Mononuclear cell (primary cell): ENCODE results near the gene MARCHF3. TPM values are rescaled to one million over a fixed set of nuclear protein-coding genes. Genes with fewer than 3 reads are reported as not detected.

Experiments used
- H3K27me3 ChIP-seq: 2 replicates; pipeline ENCODE4 v1.6.0; 2011; ENCODE audit warnings: low read length, control low read depth; ENCODE audit not compliant: insufficient read depth
- H3K4me1 ChIP-seq: 2 replicates; pipeline ENCODE4 v1.5.1; 2011; ENCODE audit warnings: mild to moderate bottlenecking, low read length, control low read depth; ENCODE audit not compliant: insufficient read depth
- H3K4me3 ChIP-seq: 2 replicates; pipeline ENCODE4 v1.5.1; 2011; ENCODE audit warnings: mild to moderate bottlenecking, low read length, moderate library complexity
- H3K9me3 ChIP-seq: 2 replicates; pipeline ENCODE4 v1.5.1; 2011; ENCODE audit warnings: low read depth, mild to moderate bottlenecking, control low read depth, low read length
- total RNA-seq: library from RNA; depleted of rRNA; stranded (reverse); fragments of >200 nt; gene quantifications from one replicate; pipeline ENCODE4 v1.2.3, GENCODE V29; 2012

Gene MARCHF3
- total RNA-seq, 1 donor = 7.8 TPM

DNA sequence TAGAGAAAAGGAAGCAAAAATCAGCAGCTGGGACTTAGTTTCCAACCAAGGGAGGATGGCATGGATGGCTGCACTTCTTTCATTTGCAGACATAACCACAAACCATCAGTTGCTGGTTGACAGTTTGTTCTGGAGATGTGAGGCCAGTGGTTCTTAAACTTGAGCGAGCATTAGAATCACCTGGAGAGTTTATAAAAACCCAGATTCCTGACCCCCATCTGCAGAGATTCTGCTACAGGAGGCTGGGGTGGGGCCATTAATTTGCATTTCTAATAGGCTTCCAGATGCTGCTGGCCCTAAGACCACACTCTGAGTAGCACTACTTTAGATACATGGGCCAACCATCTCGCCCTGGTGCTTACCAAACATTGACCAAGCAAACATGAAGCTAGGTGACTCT is 60.8 kb downstream of the MARCHF3 start:
- Histone ChIP-seq H3K27me3 (no peaks in the 10 kb centered on the region), H3K4me1 (peaks cover 35% of the 10 kb centered on the region)

GRCh38 chr5:126967808-126968466 is 62.4 kb downstream of the MARCHF3 start:
- Histone ChIP-seq H3K27me3 (no peaks in the 10 kb centered on the region), H3K4me3 (no peak overlapping the region), H3K9me3 (no peaks in the 10 kb centered on the region), H3K4me1 (peaks cover 29% of the 10 kb centered on the region)

More for the DNA sequence above, 60.8 kb downstream of the MARCHF3 start:
- Histone ChIP-seq H3K9me3 (no peaks in the 10 kb centered on the region), H3K4me3 (no peak overlapping the region)

GRCh38 chr5:126965487-126965886 is 64.9 kb downstream of the MARCHF3 start:
- no peaks in the 10 kb centered on the region for H3K9me3 ChIP-seq
- H3K27me3 ChIP-seq = no peaks in the 10 kb centered on the region
- no peak overlapping the region for H3K4me3 ChIP-seq
- peaks cover 5% of the 10 kb centered on the region for H3K4me1 ChIP-seq

DNA sequence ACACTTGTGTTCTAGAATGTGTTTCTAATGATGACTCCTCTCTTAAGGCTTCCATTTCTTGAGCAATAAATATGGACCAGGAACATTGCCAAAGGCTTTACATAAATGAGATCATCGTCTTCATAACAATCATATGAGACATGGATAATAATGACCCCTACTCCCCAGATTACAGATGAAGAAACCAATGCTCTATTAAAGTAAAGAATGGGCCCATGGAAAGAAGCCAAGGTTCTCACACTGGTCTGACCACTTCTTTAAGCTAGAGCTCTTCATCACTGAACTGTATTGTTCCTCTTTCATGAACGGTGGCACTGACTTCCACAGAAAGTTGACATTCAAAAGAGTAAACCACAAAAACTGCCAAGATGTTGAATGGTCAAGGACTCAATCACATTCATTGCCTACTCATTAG is 65.3 kb downstream of the MARCHF3 start:
- no peaks in the 10 kb centered on the region for H3K27me3 ChIP-seq
- peaks cover under 1% of the 10 kb centered on the region for H3K4me1 ChIP-seq
- no peaks in the 10 kb centered on the region for H3K9me3 ChIP-seq
- H3K4me3 ChIP-seq = no peak overlapping the region

DNA sequence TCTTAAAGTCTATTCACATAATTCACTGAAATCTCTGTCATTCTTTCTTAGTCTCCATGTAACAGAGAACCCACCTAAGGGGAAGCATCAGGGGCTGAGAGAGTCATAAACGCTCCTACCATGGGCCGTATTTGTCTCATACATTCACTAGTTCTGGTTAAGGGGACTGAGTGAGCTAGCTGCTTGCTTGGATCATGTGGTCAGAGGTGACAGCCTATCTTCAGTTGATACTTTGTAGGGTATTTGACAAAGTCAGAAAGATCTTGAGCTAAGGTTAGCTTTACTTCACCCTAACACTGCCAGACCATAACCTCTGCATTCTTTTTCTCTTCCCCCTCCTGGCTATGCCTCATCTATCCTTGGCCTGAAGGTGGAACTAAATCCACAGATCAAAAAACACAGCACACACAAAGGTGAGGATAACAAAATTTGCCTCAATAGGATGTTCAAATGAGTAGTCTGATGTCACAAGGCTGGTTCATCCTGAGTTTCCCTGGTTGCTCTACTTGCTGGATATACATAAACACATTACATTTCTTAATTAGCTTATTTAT is 66.5 kb downstream of the MARCHF3 start:
- H3K4me1 ChIP-seq = no peaks in the 10 kb centered on the region
- no peaks in the 10 kb centered on the region for H3K9me3 ChIP-seq
- no peak overlapping the region for H3K4me3 ChIP-seq
- no peaks in the 10 kb centered on the region for H3K27me3 ChIP-seq

DNA sequence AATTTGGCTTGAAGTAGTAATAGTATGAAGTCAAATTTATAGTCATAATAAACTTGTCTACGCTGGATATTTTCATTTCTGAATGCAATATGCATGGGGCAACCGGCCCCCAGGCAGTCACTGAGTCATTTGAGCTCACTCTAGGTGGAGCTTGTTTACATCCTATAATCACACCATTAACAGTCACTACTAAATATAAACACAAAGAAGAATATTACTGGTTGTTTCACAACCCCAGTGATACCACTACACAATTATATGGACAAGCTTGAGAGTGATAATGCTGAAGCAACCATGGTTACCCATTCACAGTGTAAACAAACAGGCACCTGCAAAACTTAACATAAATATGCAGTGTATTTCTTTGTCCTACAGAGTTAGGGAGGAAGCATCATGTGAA is 68.7 kb downstream of the MARCHF3 start:
- H3K4me1 ChIP-seq = no peaks in the 10 kb centered on the region
- H3K9me3 ChIP-seq = no peaks in the 10 kb centered on the region
- no peak overlapping the region for H3K4me3 ChIP-seq
- H3K27me3 ChIP-seq = no peaks in the 10 kb centered on the region

DNA sequence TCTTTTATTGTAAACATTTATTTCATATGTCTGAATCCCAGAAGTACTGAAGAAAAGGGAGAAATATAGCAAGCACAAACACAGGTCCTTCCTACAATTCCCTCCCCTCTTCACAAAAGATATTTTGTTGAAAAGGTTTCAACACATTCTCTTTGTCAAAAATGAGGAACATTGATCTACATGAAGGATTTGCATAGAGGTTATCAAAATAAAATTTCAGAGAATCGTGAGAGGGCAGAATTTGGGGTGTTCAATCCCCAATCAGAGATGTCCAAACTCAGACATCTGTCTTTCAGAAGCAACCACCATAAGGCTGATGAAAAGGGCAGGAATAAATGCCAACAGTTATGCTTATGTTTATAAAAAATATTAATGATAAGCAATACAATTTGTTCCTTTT is 69.2 kb downstream of the MARCHF3 start:
- Histone ChIP-seq H3K9me3 (no peaks in the 10 kb centered on the region), H3K27me3 (no peaks in the 10 kb centered on the region), H3K4me3 (no peak overlapping the region), H3K4me1 (no peaks in the 10 kb centered on the region)

GRCh38 chr5:126959188-126959587 is 71.2 kb downstream of the MARCHF3 start:
- H3K27me3 ChIP-seq = no peaks in the 10 kb centered on the region
- no peaks in the 10 kb centered on the region for H3K4me1 ChIP-seq
- no peaks in the 10 kb centered on the region for H3K9me3 ChIP-seq
- H3K4me3 ChIP-seq = no peak overlapping the region

- H3K4me3 ChIP-seq = no peak overlapping the region
- no peaks in the 10 kb centered on the region for H3K9me3 ChIP-seq
- no peaks in the 10 kb centered on the region for H3K4me1 ChIP-seq
- H3K27me3 ChIP-seq = no peaks in the 10 kb centered on the region
These were observed 73.4 kb downstream of the MARCHF3 start for GRCh38 chr5:126956991-126957390.

DNA sequence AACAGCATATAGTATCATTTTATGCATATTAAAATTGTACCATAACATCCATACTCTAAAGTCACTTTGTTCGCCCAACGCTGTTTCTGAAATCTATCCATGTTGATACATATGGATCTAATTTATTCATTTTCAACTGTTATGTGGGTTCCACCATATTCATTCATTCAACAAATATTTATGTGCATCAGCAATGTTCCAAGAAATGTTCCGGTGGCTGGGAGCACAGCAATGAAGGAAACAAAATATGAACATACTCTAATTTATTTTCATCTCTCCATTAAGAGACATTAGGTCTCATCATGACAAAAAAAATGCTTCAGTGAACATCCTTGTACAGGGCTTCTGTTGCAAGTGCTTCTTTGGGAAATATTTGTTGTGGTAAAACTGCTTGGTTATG is 75.4 kb downstream of the MARCHF3 start:
- Histone ChIP-seq H3K9me3 (no peaks in the 10 kb centered on the region), H3K4me1 (no peaks in the 10 kb centered on the region), H3K4me3 (no peak overlapping the region), H3K27me3 (no peaks in the 10 kb centered on the region)

- no peaks in the 10 kb centered on the region for H3K4me1 ChIP-seq
- no peaks in the 10 kb centered on the region for H3K27me3 ChIP-seq
- no peaks in the 10 kb centered on the region for H3K9me3 ChIP-seq
- H3K4me3 ChIP-seq = no peak overlapping the region
These were observed 76.7 kb downstream of the MARCHF3 start for GRCh38 chr5:126953640-126954039.

DNA sequence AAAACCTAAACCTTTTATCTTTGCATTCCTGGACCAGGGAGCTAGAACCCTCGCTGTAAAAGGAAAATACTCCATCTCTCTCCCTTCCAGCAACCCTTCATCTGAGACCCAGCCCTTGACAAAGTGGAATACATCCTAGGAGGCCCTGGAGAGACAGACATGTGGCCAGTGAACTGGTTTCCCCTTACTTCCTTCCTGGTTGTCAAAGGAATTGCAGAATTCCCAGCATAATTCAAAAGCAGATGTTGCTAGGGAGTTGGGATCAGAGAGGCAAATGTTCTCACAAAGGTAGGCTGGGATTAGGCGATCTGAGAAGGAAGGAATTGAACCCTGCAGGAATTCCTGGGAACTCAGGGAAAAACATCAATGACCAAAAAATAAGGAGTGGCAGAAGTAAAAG is 80.9 kb downstream of the MARCHF3 start:
- Histone ChIP-seq H3K27me3 (no peaks in the 10 kb centered on the region), H3K4me1 (no peaks in the 10 kb centered on the region), H3K4me3 (no peak overlapping the region), H3K9me3 (no peaks in the 10 kb centered on the region)

- Histone ChIP-seq H3K4me1 (no peaks in the 10 kb centered on the region), H3K4me3 (no peak overlapping the region), H3K9me3 (no peaks in the 10 kb centered on the region), H3K27me3 (no peaks in the 10 kb centered on the region)
These were observed 81.9 kb downstream of the MARCHF3 start for GRCh38 chr5:126948453-126948852.

- Histone ChIP-seq H3K9me3 (no peaks in the 10 kb centered on the region), H3K4me3 (no peak overlapping the region), H3K4me1 (no peaks in the 10 kb centered on the region), H3K27me3 (no peaks in the 10 kb centered on the region)
These were observed 82.4 kb downstream of the MARCHF3 start for GRCh38 chr5:126948011-126948355.

- H3K9me3 ChIP-seq = no peaks in the 10 kb centered on the region
- H3K4me1 ChIP-seq = no peaks in the 10 kb centered on the region
- H3K4me3 ChIP-seq = no peak overlapping the region
- H3K27me3 ChIP-seq = no peaks in the 10 kb centered on the region
These were observed 83.0 kb downstream of the MARCHF3 start for GRCh38 chr5:126947146-126948010.
